CD4-positive, alpha-beta T cell treated with Interleukin-1 beta for 1 hour (primary cell): ENCODE data around the gene SNTG2.

Source experiments
- DNase-seq, 2 donors: peaks; one replicate each; pipeline ENCODE4 v3.0.0-alpha.2; 2020 to 2022

The SNTG2 gene

DNA sequence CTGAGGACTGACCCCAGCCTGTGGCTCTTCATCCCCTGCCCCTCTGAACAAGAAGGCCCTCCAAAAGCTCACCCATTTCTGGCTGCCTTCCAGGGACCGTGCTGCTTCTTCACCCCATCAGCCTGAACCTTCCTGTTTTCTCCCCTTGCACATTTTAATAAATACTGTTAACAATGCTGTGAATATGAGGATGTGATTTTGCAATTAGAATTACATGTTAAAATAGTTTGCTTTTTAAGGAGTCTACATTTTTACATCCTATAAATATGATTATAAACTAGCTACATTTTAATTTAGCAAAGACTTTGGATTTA is 4.0 kb downstream of the SNTG2 start:
- no peak for DNase-seq

GRCh38 chr2:955829-956731 is 5.4 kb downstream of the SNTG2 start:
- no peak for DNase-seq

- no peak for DNase-seq
Measured at GRCh38 chr2:959457-959856, 8.8 kb downstream of the SNTG2 start.

DNA sequence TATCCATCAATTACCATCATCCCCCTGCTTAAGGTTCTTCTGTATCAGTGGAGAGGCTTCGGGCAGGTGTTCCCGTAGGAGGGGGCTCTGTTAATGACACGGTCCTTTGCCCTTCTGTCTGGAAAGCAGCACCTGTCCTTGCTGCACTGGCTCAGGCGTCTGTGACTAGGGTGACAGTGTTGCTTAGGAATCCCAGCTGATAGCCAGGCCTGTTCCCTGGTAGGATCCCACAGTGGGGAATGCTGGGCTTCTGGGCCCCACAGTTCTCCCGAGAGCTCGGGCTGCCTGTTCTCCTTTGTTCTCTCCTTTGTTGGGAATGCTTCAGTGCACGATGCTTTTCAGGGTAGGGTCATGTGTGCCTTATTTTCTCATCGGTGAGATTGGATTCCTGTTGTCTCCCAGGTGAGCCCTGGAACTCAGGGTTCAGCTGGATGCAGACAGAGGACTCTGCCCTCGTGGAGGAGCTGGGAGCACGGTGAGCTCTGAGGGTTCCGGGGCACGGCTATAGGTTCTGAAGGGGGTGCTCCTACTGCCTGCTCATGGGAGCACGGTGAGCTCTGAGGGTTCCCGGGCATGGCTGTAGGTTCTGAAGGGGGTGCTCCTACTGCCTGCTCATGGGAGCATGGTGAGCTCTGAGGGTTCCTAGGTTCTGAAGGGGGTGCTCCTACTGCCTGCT is 9.6 kb downstream of the SNTG2 start:
- DNase-seq = no peak

GRCh38 chr2:961786-962185 is 11.1 kb downstream of the SNTG2 start:
- no peak for DNase-seq

DNA sequence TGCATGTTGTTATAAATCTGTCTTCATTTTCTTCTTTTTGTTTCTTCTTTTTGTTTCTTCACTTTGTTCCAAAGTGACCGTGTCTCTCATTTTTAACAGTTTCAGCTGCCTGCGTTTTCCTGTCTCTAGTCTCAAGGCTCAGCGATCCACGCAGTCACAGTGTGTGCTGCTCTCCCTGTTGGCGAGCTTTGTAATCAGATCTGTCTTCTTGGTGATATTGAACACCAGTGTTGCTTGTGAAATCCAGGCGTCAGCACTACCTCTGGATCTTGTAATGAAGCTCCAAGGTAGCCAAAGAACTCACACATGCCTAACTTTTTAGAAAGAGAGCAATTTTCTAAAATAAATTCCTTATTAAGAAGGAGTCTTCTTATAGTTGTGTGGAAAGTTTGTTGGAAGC is 13.2 kb downstream of the SNTG2 start:
- no peak for DNase-seq

- no peak for DNase-seq
Measured at GRCh38 chr2:964562-964961, 13.9 kb downstream of the SNTG2 start.

DNA sequence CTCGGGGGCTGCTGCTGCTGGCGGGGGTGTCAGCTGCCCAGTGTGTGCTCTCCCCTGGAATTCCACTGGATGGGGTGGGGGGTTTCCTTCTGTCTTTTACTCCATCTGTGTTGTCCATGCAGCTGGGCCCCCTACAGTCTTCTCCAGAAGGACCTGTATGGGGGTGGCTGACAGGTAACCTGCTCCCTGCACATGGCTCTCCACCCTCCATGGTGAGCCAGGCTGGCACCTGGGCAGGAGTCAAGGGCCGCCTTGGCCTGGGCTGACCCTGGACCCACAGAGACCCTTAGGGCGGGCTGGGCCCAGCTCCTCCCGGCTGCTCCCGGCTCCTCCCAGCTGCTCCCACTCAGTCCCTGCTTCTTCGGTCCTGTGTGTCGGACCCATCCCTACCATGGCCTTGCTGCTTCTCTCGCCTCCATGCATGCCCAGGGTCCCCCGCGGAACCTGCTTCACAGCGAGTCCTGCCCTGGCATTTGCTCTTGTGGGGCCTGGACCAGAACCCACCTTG is 15.0 kb downstream of the SNTG2 start:
- no peak for DNase-seq

- DNase-seq = no peak
Measured at GRCh38 chr2:973129-973528, 22.5 kb downstream of the SNTG2 start.

- peak; percentile 17 to 23 for DNase-seq
Measured at GRCh38 chr2:974054-974453, 23.4 kb downstream of the SNTG2 start.

GRCh38 chr2:974502-974901 is 23.9 kb downstream of the SNTG2 start:
- no peak for DNase-seq

- no peak for DNase-seq
Measured at GRCh38 chr2:975095-975494, 24.4 kb downstream of the SNTG2 start.

DNA sequence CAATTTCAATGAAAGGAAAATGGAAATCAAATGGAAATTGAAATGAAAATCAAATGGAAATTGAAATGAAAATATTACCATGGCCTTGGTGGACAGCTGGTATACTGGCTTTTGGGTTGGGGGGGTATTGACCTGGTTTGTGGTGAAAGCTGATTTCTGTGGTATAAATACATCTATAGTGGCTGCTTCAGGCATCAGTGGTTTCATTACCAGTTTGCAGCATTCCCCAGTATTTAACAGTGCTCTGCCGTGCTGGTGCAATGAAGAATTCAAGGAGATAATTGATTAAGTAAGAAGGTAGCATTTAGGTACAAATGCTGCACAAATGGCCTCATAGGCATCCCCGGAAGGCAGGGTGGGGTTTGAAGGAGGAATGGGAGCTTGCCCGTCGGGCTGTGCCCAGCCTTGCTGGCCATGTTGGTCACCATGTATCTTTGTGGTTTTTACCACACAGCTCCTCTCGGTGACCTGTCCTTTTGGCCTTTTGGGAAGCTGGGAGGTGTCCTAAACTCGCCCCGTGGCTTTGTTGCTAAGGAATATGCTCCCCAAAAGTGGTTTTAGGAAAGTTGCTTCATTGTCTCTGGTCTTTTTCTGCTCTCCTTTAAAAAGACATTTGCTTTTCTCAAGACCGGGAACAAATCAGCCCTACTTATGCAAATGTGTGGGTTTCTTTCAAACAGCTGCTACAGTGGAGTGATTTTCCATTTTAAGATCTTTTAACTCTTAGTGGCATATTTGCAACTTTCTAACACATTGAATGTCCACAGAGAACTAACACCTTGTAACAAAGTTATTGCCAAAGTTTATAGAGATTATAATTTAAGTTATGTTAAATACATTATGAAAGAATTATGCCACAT is 28.6 kb downstream of the SNTG2 start:
- no peak for DNase-seq

DNA sequence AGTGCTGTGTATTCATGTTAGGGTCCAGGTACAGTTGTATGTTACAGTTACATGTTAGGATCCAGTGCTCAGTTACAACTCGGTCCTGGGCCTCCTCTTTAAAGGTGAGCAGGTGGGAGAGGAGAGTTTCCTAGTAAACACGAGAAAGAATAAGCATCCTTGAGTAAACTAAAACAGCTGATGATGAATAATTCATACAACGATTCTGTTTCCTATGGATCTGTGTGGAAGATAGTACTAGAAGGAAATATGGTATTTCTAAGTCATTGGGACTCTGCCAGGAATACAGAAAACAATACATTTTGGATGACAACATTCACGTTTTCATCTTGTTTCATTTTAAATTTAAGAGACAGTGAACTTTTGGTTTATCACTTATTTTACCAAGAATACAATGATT is 29.5 kb downstream of the SNTG2 start:
- DNase-seq = no peak

GRCh38 chr2:981258-981657 is 30.6 kb downstream of the SNTG2 start:
- no peak for DNase-seq

- no peak for DNase-seq
Measured at GRCh38 chr2:981759-982158, 31.1 kb downstream of the SNTG2 start.

GRCh38 chr2:985317-985898 is 34.8 kb downstream of the SNTG2 start:
- peak in 1 of 2 donors; percentile 1 for DNase-seq

DNA sequence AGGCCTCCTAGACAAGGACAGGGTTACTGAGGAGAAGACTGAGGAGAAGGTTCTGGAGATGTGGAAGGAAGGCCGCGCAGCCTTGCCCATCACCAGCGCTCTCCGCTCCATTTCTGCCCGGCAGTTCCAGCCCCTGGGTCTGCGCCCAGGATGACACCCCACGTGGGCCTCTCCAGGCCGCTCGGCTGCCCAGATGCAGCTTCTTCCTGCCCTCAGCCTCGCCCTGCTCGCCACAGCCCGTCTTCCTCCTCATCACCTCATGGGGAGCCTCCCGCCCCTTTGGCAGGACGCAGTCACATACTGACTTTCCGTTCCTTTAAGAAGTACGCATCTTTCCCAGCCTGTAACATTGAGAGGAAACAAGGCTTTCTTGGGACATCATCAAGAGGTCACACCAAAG is 37.1 kb downstream of the SNTG2 start:
- no peak for DNase-seq

- no peak for DNase-seq
Measured at GRCh38 chr2:989781-990467, 39.3 kb downstream of the SNTG2 start.

DNA sequence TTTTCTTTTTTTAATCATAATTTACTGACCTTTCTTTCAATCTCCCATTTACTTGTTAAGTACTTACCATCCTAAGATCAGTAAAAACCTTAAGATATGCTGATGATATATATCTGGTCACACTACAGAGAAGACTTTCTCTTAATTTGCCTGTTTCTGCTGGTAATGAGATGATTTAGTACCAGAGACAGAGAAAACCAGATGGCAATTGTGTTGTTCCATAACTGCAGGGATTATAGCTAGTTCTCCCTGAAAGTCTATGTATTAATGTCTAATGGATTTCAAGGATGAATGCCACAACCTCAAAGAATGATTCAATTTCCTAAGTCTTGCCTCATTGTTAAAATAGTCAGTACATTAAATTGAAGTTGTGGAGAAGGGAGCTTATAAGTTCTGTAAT is 40.3 kb downstream of the SNTG2 start:
- no peak for DNase-seq

DNA sequence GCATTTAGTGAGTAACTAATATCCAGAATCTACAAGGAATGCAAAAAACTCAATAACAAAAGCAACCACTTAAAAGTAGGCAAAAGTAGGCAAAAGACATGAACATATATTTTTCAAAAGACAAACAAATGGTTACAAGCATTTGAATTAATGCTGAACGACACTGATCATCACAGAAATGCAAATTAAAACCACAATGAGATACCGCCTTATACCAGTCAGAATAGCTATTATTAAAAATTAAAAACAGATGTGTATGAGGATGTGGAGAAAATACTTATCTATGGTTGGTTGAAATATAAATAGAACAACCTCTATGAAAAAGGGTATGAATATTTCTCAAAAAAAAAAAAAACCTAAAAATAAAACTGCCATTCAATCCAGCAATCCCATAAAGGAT is 51.7 kb downstream of the SNTG2 start:
- DNase-seq = no peak

- no peak for DNase-seq
Measured at GRCh38 chr2:1004398-1004797, 53.7 kb downstream of the SNTG2 start.
